Middle frontal gyrus (tissue), 1 donor: Measurements from ENCODE around the gene CBFA2T3.

Source experiments
- DNase-seq: peaks from one replicate; pipeline ENCODE4 v3.0.0-alpha.2; 2015; ENCODE audit warnings: low spot score; ENCODE audit errors: extremely low spot score

The CBFA2T3 gene

GRCh38 chr16:88878967-88879787 is 97.8 kb downstream of the CBFA2T3 start:
- no peak for DNase-seq

GRCh38 chr16:88878356-88878755 is 98.7 kb downstream of the CBFA2T3 start:
- no peak for DNase-seq

- no peak for DNase-seq
Measured at GRCh38 chr16:88877564-88878289, 99.3 kb downstream of the CBFA2T3 start.

GRCh38 chr16:88876942-88877526 is 100.0 kb downstream of the CBFA2T3 start:
- no peak for DNase-seq

- DNase-seq: no peak
Measured at GRCh38 chr16:88875703-88876234, 101.2 kb downstream of the CBFA2T3 start.

GRCh38 chr16:88874938-88875599 is 101.9 kb downstream of the CBFA2T3 start:
- DNase-seq: no peak

GRCh38 chr16:88872650-88873331 is 104.2 kb downstream of the CBFA2T3 start:
- DNase-seq: no peak

GRCh38 chr16:88871730-88872416 is 105.1 kb downstream of the CBFA2T3 start:
- no peak for DNase-seq

- DNase-seq: no peak
Measured at GRCh38 chr16:88871349-88871702, 105.7 kb downstream of the CBFA2T3 start.

GRCh38 chr16:88870608-88871348 is 106.2 kb downstream of the CBFA2T3 start:
- DNase-seq: no peak

GRCh38 chr16:88869673-88869980 is 107.4 kb downstream of the CBFA2T3 start:
- DNase-seq: no peak

GRCh38 chr16:88868974-88869672 is 107.9 kb downstream of the CBFA2T3 start:
- no peak for DNase-seq

- DNase-seq: no peak
Measured at GRCh38 chr16:88867581-88868246, 109.3 kb downstream of the CBFA2T3 start.

- no peak for DNase-seq
Measured at GRCh38 chr16:88866151-88866920, 110.7 kb downstream of the CBFA2T3 start, which contains the start of gene PABPN1L. PABPN1L (minus strand) TSS chr16:88866660; CDS start chr16:88866606, 54 bp downstream.

GRCh38 chr16:88865742-88866141 is 111.3 kb downstream of the CBFA2T3 start:
- no peak for DNase-seq

GRCh38 chr16:88865310-88865709 is 111.7 kb downstream of the CBFA2T3 start:
- no peak for DNase-seq

GRCh38 chr16:88864521-88864920 is 112.5 kb downstream of the CBFA2T3 start:
- DNase-seq: no peak

GRCh38 chr16:88864099-88864498 is 112.9 kb downstream of the CBFA2T3 start:
- no peak for DNase-seq
